GM12872 (cell line): ENCODE measurements around the gene DCP1A.

Source experiments
- CTCF ChIP-seq: IDR thresholded peaks from 3 replicates; pipeline ENCODE4 v1.5.1; 2011; ENCODE audit warnings: low read depth, mild to moderate bottlenecking, low read length, moderate library complexity; ENCODE audit not compliant: insufficient read depth

The DCP1A gene

GRCh38 chr3:53347261-53348064 is at the start of gene DCP1A:
Gene DCP1A (minus strand): TSS chr3:53347543. CDS start chr3:53347517, 26 bp downstream.
- TF ChIP-seq CTCF = no peak

- TF ChIP-seq CTCF = no peak
Measured at GRCh38 chr3:53384465-53385423, 37.4 kb upstream of the DCP1A start.

GRCh38 chr3:53382106-53382505 is 34.8 kb upstream of the DCP1A start:
- TF ChIP-seq CTCF = no peak

GRCh38 chr3:53380306-53380705 is 33.0 kb upstream of the DCP1A start:
- no peak for TF ChIP-seq CTCF

- no peak for TF ChIP-seq CTCF
Measured at GRCh38 chr3:53379898-53380297, 32.6 kb upstream of the DCP1A start.

- TF ChIP-seq CTCF = no peak
Measured at GRCh38 chr3:53377794-53378193, 30.5 kb upstream of the DCP1A start.

GRCh38 chr3:53376679-53377078 is 29.3 kb upstream of the DCP1A start:
- no peak for TF ChIP-seq CTCF
